Stimulated activated naive CD8-positive, alpha-beta T cell treated with anti-CD3 and anti-CD28 coated beads, Interleukin-15, amount 100 ng/mL, for 72 hours (primary cell): ENCODE results near the gene CAPZA1.

Experiments
- ATAC-seq: fragments of 150-1000 bp; cut with Tn5 transposase; 2 replicates; pipeline ENCODE4 v1.10.0; 2021; ENCODE audit warnings: mild to moderate bottlenecking, moderate library complexity
- DNase-seq, 2 donors: peaks; one replicate each; pipeline ENCODE4 v3.0.0; 2021 to 2022
- H3K27ac Mint-ChIP-seq, 2 donors: one replicate each; pipeline ENCODE4 v1.8.0; 2022; ENCODE audit warnings: mild to moderate bottlenecking in 2 of 2, mixed read lengths in 2 of 2, moderate library complexity in 2 of 2
- H3K27me3 Mint-ChIP-seq: one replicate; pipeline ENCODE4 v1.8.0; 2022; ENCODE audit warnings: mixed read lengths
- H3K4me1 Mint-ChIP-seq: one replicate; pipeline ENCODE4 v1.8.0; 2022; ENCODE audit warnings: mild to moderate bottlenecking, mixed read lengths
- H3K4me3 Mint-ChIP-seq, 2 donors: one replicate each; pipeline ENCODE4 v1.8.0; 2022; ENCODE audit warnings: mild to moderate bottlenecking in 2 of 2, mixed read lengths in 2 of 2, moderate library complexity in 1 of 2
- H3K9me3 Mint-ChIP-seq, 2 donors: one replicate each; pipeline ENCODE4 v1.8.0; 2022; ENCODE audit warnings: mixed read lengths in 2 of 2

Gene CAPZA1

DNA sequence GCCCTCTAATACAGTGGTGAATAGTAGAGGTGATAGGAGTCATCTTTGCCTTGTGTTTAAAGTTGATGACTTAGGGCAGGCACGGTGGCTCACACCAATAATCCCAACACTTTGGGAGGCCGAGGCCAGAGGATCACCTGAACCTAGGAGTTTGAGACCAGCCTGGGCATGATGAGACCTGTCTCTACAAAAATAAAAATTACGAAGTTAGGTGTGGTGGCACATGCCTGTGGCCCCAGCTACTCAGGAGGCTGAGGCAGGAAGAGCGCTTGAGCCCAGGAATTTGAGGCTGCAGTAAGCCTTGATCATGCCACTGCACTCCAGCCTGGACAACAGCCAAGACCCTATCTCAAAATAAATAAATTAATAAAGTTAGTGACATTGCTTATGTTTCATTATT lies 26.6 kb downstream of the CAPZA1 start:
- no peaks in the 10 kb centered on the region for H3K9me3 Mint-ChIP-seq
- peaks cover 21% of the 10 kb centered on the region for H3K4me1 Mint-ChIP-seq
- no peak for DNase-seq
- H3K4me3 Mint-ChIP-seq: no peak overlapping the region
- ATAC-seq: no peak
- no peak overlapping the region for H3K27ac Mint-ChIP-seq
- no peaks in the 10 kb centered on the region for H3K27me3 Mint-ChIP-seq

DNA sequence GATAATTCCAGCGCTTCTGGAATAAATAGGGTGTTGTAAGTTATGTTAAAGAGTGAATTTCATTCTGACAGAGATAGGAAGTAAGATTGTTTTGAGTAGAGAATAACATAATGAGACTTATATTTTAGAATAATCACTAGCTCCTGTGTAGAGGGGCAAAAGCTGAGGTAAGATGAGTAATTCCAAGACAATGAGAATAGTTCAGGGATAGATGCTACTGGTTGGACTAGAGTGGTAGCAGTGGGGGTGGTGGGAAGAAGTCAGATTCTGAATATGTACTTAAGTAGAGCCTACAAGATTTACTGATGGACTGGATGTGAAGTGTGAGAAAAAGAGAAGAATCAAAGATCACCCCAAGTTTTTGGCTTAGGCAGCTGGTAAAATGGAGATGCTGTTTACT lies 31.6 kb downstream of the CAPZA1 start:
- no peaks in the 10 kb centered on the region for H3K27me3 Mint-ChIP-seq
- H3K4me3 Mint-ChIP-seq: no peak overlapping the region
- ATAC-seq (no peak), DNase-seq (no peak)
- H3K4me1 Mint-ChIP-seq: peaks cover 2% of the 10 kb centered on the region
- no peaks in the 10 kb centered on the region for H3K9me3 Mint-ChIP-seq
- H3K27ac Mint-ChIP-seq: peak overlapping the region; percentile 13 to 88

DNA sequence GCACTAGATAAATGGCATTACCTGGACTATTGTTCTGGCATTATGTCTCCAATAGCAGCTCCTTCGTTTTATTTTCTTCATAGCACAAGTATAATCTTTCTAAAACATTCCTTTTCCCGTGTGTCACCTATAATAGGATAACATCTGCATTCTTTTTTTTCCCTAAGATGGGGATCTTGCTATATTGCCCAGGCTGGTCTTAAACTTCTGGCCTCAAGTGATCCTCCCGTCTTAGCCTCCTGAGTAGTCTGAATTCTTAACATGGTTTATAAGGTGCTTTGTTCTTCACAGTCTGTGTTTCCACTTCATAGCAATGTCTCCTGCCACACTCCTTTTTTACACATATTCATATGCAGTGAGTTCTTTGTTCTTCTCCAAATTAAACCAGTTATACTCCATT lies 46.2 kb downstream of the CAPZA1 start:
- H3K4me1 Mint-ChIP-seq: peaks cover 25% of the 10 kb centered on the region
- DNase-seq (no peak), ATAC-seq (no peak)
- H3K9me3 Mint-ChIP-seq: peaks cover 0 to 3% of the 10 kb centered on the region in 2 donors
- H3K4me3 Mint-ChIP-seq: no peak overlapping the region
- H3K27me3 Mint-ChIP-seq: no peaks in the 10 kb centered on the region
- H3K27ac Mint-ChIP-seq: peak overlapping the region in 1 of 2 donors; percentile 15

DNA sequence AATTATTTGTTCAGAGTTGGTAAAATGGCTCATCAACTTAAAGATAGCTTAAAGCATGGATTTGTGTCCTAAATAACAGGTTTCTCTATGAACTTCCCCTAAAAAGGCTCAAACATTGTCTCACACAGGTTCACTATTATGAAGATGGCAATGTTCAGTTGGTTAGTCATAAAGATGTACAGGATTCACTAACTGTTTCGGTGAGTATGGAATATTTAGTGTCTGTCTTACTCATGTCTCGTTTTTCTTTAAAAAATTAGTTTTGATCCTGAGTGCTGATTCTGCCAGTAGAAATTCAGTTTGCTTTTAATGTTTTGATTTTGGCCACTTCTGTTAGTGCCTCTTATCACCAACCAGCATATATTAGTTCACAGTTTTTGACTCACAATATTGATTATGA lies 47.3 kb downstream of the CAPZA1 start:
- ATAC-seq (no peak), DNase-seq (no peak)
- Mint-ChIP-seq H3K9me3 (peaks cover 0 to 3% of the 10 kb centered on the region in 2 donors), H3K27ac (peak overlapping the region; percentile 67 to 81), H3K4me3 (no peak overlapping the region), H3K4me1 (peaks cover 25% of the 10 kb centered on the region), H3K27me3 (no peaks in the 10 kb centered on the region)

DNA sequence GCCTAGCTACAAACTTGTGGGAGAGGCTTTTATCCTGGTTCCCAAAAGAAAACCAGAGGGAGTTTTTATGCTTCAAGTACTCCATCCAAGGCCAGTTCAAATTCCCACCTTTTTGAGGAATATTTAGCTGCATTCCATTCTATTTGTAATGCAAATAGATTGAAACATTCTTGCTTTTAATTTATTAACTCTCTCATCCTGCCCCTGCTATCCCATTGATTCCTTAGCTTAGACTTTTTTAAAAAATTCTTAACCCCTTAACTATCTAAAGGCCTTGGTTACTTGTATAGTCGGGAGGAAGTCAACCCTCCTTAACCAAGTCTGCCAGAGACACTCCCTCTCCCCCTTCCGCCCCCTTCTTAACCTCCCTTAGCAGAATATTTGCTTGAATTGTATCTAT lies 52.4 kb downstream of the CAPZA1 start:
- no peak overlapping the region for H3K4me3 Mint-ChIP-seq
- peak overlapping the region in 1 of 2 donors; percentile 15 for H3K27ac Mint-ChIP-seq
- H3K4me1 Mint-ChIP-seq: peaks cover 59% of the 10 kb centered on the region

DNA sequence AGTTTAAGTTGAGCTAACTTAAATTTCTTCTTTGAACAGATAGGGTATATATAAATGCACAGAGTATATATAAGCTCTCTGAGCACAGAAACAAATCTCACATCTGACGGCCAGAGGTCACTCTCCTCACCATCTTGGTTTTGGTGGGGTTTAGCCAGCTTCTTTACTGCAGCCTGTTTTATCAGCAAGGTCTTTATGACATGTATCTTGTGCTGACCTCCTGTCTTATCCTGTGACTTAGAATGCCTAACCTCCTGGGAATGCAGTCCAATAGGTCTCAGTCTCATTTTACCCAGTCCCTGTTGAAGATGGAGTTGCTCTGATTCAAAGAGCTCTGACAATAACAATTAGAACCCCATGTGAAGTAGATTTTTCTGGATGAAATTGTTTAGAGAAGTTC lies 53.2 kb downstream of the CAPZA1 start:
- Mint-ChIP-seq H3K9me3 (no peaks in the 10 kb centered on the region), H3K27ac (no peak overlapping the region), H3K4me3 (no peak overlapping the region), H3K4me1 (peaks cover 59% of the 10 kb centered on the region), H3K27me3 (no peaks in the 10 kb centered on the region)
- DNase-seq (no peak), ATAC-seq (no peak)

More for the DNA sequence above, 52.4 kb downstream of the CAPZA1 start:
- H3K9me3 Mint-ChIP-seq: peaks cover 0 to 3% of the 10 kb centered on the region in 2 donors
- DNase-seq (no peak), ATAC-seq (no peak)
- no peaks in the 10 kb centered on the region for H3K27me3 Mint-ChIP-seq

DNA sequence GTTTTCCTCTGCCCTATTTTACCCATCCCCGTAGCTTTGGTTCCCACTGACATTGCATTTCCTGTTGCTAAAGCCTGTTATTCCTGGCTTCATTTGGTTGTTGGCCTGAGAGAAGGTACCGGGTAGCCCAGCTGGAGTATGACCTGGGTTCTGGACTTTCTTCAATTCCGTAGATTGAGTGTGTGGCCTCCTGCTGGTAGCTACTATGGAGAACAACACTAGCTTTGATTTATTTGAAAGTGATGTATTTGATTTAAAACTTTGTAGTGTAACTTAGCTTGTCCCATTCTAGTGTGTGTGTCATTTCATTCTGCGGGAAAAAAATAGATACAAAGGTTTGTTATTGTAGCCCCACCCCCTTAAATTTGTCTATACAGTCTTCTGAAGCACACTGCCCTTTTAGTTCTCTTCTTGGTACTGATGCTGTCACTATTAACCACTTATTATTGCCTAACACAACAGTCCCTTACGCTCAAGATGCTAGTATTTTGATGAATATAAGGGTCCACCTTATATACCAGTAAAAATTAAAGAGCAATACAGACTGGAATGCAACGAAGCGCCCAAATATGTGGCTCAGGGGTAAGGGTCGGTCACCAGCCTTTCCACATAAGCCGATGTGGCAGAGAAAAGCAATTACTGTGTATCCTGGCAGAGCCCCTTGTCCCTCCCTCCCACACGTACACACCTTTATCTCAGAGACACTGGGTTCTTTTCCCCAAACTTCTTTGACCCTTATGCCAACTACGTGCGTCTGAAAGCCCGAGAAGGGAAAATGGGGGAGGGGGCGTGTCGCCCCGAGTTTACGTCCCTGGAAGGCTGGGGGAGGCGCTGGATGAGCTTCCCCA lies 54.2 kb downstream of the CAPZA1 start:
- peaks cover 59% of the 10 kb centered on the region for H3K4me1 Mint-ChIP-seq
- H3K4me3 Mint-ChIP-seq: peak overlapping the region; percentile 97 to 99
- ATAC-seq (peak; percentile 3), DNase-seq (no peak)
- no peaks in the 10 kb centered on the region for H3K9me3 Mint-ChIP-seq
- peak overlapping the region; percentile 98 to 99 for H3K27ac Mint-ChIP-seq
- H3K27me3 Mint-ChIP-seq: no peaks in the 10 kb centered on the region

DNA sequence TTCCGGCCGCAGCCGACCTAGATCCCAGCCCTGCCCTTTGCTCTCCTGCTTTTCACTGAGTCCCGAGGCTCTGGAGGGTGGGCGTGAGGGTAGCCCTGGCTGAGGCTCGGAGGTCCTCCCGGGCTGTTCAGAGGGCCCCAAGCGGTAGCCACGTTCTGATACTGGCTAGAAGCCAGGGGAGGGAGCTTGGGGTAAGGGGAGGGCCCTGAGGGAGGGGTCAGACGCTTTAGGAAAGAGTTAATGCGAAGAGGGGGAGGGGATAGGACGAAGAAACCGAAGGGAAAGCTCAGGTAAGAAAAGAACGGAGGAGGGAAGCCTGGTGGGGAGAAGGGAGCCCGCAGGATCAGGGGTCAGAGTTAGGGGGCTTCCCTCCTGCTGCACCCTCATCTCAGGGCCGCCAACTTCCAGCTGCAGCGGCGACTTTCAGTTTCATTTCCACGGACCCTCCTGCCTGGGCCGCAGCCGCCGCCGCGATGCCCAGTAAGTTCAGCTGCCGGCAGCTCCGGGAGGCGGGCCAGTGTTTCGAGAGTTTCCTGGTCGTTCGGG lies 54.9 kb downstream of the CAPZA1 start, which contains the start of gene MOV10:
Gene MOV10, plus strand, starts transcription at position 220 of the 546 bp plus-strand sequence. Its CDS starts 254 bp downstream, at position 474.
- DNase-seq (peak; percentile 57 to 71), ATAC-seq (peak; percentile 83)
- peak within 1 kb of the TSS; percentile 97 to 99 for H3K4me3 Mint-ChIP-seq
- H3K27ac Mint-ChIP-seq: peak within 1 kb of the TSS; percentile 98 to 99
- peaks cover 53% of the 10 kb centered on the region for H3K4me1 Mint-ChIP-seq
- H3K9me3 Mint-ChIP-seq: no peaks in the 10 kb centered on the region
- no peaks in the 10 kb centered on the region for H3K27me3 Mint-ChIP-seq

DNA sequence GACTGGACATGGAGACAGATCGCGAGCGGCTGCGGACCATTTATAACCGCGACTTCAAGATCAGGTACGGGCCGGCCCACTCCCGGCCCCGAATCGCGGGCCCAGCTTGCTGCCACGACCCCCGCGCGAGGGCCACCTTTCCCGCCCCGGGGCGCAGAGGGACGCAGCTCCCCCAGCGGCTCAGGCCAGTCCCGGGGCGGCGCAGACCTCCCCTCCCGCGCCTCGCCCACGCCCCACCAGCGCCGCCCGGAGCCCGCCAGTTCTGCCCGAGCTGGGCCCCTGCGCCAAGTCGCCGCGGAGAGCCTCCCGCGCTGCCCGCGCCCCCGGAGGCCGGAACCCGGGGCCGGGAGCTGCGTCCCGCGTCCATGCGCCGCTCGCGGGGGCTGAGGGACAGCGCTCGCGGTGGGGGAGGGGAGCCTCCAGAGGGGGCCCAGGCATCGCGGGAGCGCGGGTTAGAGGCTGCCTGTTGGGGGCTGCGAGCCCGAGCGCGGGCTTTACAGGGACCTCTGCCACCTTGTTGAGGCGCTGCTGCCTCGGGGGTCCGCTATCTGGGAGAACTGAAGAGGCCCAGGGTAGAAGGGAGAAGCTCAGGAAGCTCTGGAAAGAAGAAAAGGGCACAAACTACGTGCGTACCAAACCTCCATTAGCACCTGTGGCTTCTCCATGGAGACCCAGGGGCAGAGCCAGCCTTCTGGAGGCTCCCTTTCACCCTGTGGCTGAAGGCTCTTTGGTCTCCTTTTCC lies 55.5 kb downstream of the CAPZA1 start:
- Mint-ChIP-seq H3K4me3 (peak overlapping the region; percentile 97 to 99), H3K27me3 (no peaks in the 10 kb centered on the region), H3K4me1 (peaks cover 53% of the 10 kb centered on the region), H3K9me3 (no peaks in the 10 kb centered on the region), H3K27ac (peak overlapping the region; percentile 98 to 99)
- ATAC-seq (peak; percentile 79), DNase-seq (peak; percentile 56 to 58)

DNA sequence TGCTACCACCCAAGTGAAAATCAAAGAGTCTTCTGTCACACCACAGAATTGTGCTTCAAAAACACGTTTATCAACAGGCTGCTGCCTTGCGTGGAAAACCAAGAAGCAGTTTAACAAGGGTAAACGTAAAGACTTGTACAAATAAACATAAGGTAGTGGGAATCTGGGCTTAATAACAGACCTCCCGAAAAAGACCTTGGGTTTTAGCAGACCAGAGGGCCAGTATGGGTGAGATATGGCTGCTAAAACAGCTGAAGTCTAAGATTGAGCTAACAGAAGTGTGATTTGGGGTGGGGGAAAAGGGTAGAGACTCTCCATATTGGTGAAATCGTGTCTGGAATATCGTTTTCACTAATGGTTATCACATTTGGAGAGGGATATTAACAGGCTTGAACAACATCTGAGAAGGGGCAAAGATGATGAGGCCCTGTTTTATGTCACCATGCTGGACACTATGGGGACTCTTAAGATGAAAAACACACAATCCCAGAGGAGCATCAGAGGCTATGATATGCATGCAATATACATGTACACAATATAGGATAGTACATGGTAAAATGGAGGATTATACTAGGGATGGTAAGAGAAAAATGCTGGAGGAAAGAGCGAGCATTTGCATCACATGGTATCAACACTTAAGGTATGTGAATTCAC lies 56.2 kb downstream of the CAPZA1 start:
- H3K27me3 Mint-ChIP-seq: no peaks in the 10 kb centered on the region
- peaks cover 53% of the 10 kb centered on the region for H3K4me1 Mint-ChIP-seq
- peak overlapping the region; percentile 82 to 87 for H3K4me3 Mint-ChIP-seq
- no peaks in the 10 kb centered on the region for H3K9me3 Mint-ChIP-seq
- DNase-seq: no peak
- ATAC-seq: no peak
- peak overlapping the region; percentile 45 to 53 for H3K27ac Mint-ChIP-seq

DNA sequence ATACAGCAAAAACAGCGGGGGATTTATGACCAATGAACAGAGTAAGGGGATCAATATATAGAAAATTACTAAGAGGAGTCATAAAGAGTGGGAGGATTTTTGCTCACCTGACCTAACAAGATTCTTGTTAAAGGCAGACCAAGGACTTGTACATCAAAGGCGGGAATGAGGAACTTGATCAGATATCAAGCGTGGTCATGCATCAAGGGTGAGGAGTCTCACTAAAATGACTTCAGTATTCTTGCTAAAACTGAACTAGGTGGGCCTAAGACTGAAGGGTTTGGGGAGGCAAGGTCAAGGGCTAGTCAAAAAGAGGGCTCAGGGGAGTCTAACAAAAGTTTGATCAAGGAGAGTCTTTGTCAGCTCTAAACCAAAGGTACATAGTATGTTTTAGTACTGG lies 56.9 kb downstream of the CAPZA1 start:
- Mint-ChIP-seq H3K4me1 (peaks cover 53% of the 10 kb centered on the region), H3K4me3 (peak overlapping the region in 1 of 2 donors; percentile 4), H3K9me3 (no peaks in the 10 kb centered on the region), H3K27ac (no peak overlapping the region), H3K27me3 (no peaks in the 10 kb centered on the region)
- ATAC-seq (no peak), DNase-seq (no peak)

DNA sequence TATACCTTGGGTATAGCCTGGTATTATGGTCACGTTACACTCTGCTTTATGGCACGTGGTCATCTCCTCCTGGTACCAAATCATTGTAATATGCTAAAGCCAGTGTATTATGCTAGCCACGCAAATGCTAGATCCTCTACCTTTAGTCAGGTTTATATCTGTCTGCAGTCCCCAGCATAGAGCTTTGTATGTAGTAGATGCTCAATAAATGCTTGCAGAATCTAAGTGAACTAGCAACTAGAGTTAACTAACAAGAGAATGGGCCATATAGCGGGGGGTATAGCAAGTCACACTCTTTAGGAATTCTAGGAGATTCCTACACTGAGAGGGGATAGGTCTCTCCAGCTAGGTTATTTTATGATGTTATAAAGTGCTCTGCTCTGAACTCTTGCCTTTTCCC lies 57.9 kb downstream of the CAPZA1 start:
- no peak overlapping the region for H3K4me3 Mint-ChIP-seq
- H3K9me3 Mint-ChIP-seq: no peaks in the 10 kb centered on the region
- no peak overlapping the region for H3K27ac Mint-ChIP-seq
- no peaks in the 10 kb centered on the region for H3K27me3 Mint-ChIP-seq
- H3K4me1 Mint-ChIP-seq: peaks cover 53% of the 10 kb centered on the region
- DNase-seq (no peak), ATAC-seq (no peak)

DNA sequence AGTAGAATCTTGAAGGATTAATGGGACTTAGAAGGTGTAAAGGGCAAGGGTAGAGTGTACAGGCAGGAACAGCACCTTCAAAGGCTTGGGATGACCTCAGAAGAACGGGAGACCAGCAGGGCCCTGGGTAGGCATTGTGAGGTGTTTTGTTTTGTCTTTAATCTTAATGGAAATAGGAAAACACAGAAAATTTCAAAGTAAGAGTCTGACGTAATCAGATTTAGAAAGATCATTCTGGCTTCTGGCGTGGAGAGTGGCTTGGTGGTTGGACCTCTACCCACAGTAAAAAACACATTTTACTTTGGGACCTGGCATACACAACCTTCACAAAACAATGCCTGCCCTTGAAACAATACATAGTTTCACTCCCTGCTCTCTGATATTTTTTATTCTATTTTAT lies 59.0 kb downstream of the CAPZA1 start:
- Mint-ChIP-seq H3K27me3 (no peaks in the 10 kb centered on the region), H3K27ac (no peak overlapping the region), H3K4me3 (no peak overlapping the region), H3K9me3 (no peaks in the 10 kb centered on the region), H3K4me1 (peaks cover 45% of the 10 kb centered on the region)
- DNase-seq: no peak
- no peak for ATAC-seq

DNA sequence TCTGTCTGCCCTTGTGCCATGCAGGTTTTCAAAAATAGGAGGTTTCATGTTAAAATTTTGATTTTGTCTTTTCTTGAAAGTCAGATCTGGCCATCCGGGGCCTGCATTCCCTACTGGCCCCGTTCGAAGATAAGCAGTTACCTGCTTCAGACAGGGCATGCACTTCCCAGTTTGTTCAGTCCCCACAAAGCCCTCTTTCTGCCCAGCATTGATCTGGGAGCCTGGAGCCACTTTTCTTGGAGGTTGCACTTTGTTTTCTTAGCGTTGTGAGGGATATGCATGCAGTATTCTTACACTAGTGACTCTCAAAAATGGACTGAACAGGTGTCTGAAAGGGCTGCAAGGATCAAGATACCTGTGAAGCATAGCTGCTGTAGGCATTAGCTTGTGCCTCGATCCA lies 66.3 kb downstream of the CAPZA1 start:
- no peak overlapping the region for H3K4me3 Mint-ChIP-seq
- DNase-seq (no peak), ATAC-seq (no peak)
- no peak overlapping the region for H3K27ac Mint-ChIP-seq
- no peaks in the 10 kb centered on the region for H3K27me3 Mint-ChIP-seq
- peaks cover 7% of the 10 kb centered on the region for H3K4me1 Mint-ChIP-seq
- no peaks in the 10 kb centered on the region for H3K9me3 Mint-ChIP-seq

DNA sequence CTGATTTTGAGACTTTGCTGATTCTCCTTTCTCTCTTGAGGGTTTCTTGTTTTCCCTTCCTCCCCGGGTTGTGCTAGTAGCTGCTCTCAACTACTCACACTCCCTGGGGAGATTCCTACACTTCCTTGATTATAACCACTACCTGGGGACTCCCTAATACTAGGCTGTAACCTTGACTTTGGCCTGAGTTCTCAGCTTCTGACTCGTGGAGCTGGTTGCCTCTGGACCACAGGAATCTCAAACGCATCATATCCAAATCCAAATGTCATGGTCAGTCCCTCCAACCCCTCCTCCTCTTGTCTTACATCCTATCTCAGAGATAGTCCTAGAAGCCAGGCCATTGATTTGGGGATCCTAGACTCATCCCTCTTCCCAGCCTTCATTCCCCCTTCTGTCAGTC lies 66.8 kb downstream of the CAPZA1 start:
- H3K4me1 Mint-ChIP-seq: peaks cover 7% of the 10 kb centered on the region
- DNase-seq (no peak), ATAC-seq (no peak)
- no peaks in the 10 kb centered on the region for H3K9me3 Mint-ChIP-seq
- no peaks in the 10 kb centered on the region for H3K27me3 Mint-ChIP-seq
- H3K4me3 Mint-ChIP-seq: no peak overlapping the region
- H3K27ac Mint-ChIP-seq: no peak overlapping the region
